K562 (cell line): ENCODE results near the gene CHRNE. TPM values are rescaled to one million over a fixed set of nuclear protein-coding genes. Genes with fewer than 3 reads are reported as not detected.
A peak's percentile ranks its signal among the peaks of the same experiment; 100 is the strongest.

Source experiments
- BRD9 ChIP-seq: fragments of 450-650 bp; IDR thresholded peaks from 2 replicates; pipeline ENCODE4 v1.6.1; 2018; ENCODE audit warnings: low read depth; ENCODE audit not compliant: partially characterized antibody
- CCAR2 ChIP-seq: fragments of 200-400 bp; formaldehyde crosslinking; IDR thresholded peaks from 2 replicates; pipeline ENCODE4 v1.6.1; 2017; ENCODE audit warnings: mild to moderate bottlenecking, low read depth, low read length
- EP400 ChIP-seq: fragments of 450-650 bp; IDR thresholded peaks from 2 replicates; pipeline ENCODE4 v1.6.1; 2017; ENCODE audit warnings: antibody characterized with exemption, mild to moderate bottlenecking, moderate library complexity
- HDAC8 ChIP-seq: fragments of 450-650 bp; IDR thresholded peaks from 2 replicates; pipeline ENCODE4 v1.6.1; 2016; ENCODE audit warnings: mild to moderate bottlenecking, missing genetic modification characterization, moderate library complexity, missing compliant biosample characterization
- KDM5B ChIP-seq: fragments of 200-600 bp; sonication (generic); IDR thresholded peaks from 2 replicates; pipeline ENCODE4 v1.6.1; 2012; ENCODE audit warnings: low read depth, mild to moderate bottlenecking, moderate library complexity, low read length, control low read depth, inconsistent platforms; ENCODE audit not compliant: insufficient replicate concordance
- KLF16 ChIP-seq: IDR thresholded peaks from 2 replicates; pipeline ENCODE4 v1.6.1; 2016; ENCODE audit warnings: antibody characterized with exemption
- MEF2D ChIP-seq: conservative IDR thresholded peaks from 2 replicates; pipeline ENCODE4 v1.6.1; 2016; ENCODE audit warnings: low read depth, missing genetic modification characterization, missing compliant biosample characterization
- MYBL2 ChIP-seq, 2 experiments: fragments of 450-650 bp in 1 of 2; sonication (generic) in 1 of 2; formaldehyde crosslinking in 1 of 2; IDR thresholded peaks; 2 replicates each; pipeline versions ENCODE4 v1.6.1 to v1.8.1; 2017 to 2022; ENCODE audit warnings: borderline replicate concordance in 1 of 2, inconsistent platforms in 1 of 2, low read depth in 1 of 2, mild to moderate bottlenecking in 1 of 2, missing genetic modification reagents in 1 of 2, moderate library complexity in 1 of 2
- PHF20 ChIP-seq: fragments of 450-650 bp; IDR thresholded peaks from 2 replicates; pipeline ENCODE4 v1.6.1; 2018; ENCODE audit not compliant: partially characterized antibody
- RBM14 ChIP-seq: fragments of 200-400 bp; formaldehyde crosslinking; IDR thresholded peaks from 2 replicates; pipeline ENCODE4 v1.6.1; 2018; ENCODE audit warnings: low read depth, mild to moderate bottlenecking, low read length, moderate library complexity, borderline replicate concordance; ENCODE audit not compliant: insufficient read depth
- ZNF140 ChIP-seq: fragments of 250-450 bp; sonication (Bioruptor Pico); IDR thresholded peaks from 2 replicates; pipeline ENCODE4 v1.8.0; 2021; ENCODE audit warnings: moderate library complexity, mild to moderate bottlenecking, inconsistent platforms
- ZNF263 ChIP-seq: sonication (generic); formaldehyde crosslinking; IDR thresholded peaks from 2 replicates; pipeline ENCODE4 v1.8.0; 2022; ENCODE audit warnings: mild to moderate bottlenecking, missing genetic modification reagents, borderline replicate concordance
- ZNF408 ChIP-seq: fragments of 250-450 bp; sonication (Bioruptor Pico); IDR thresholded peaks from 2 replicates; pipeline ENCODE4 v1.4.0; 2020; ENCODE audit warnings: low read depth, mild to moderate bottlenecking, moderate library complexity
- ZNF551 ChIP-seq: fragments of 250-450 bp; sonication (Bioruptor Pico); IDR thresholded peaks from 2 replicates; pipeline ENCODE4 v1.5.0; 2021; ENCODE audit warnings: mild to moderate bottlenecking, moderate library complexity
- ZNF696 ChIP-seq: fragments of 250-450 bp; sonication (Bioruptor Pico); conservative IDR thresholded peaks from 2 replicates; pipeline ENCODE4 v1.4.0; 2020; ENCODE audit warnings: mild to moderate bottlenecking, moderate library complexity
- ZNF707 ChIP-seq: fragments of 250-450 bp; sonication (Bioruptor Pico); conservative IDR thresholded peaks from 2 replicates; pipeline ENCODE4 v1.8.0; 2022; ENCODE audit warnings: inconsistent platforms, mild to moderate bottlenecking, moderate library complexity
- ZNF785 ChIP-seq: fragments of 250-450 bp; sonication (Bioruptor Pico); IDR thresholded peaks from 2 replicates; pipeline ENCODE4 v1.4.0; 2020; ENCODE audit warnings: mild to moderate bottlenecking
- polyA plus RNA-seq, 8 experiments: library from polyadenylated mRNA; depleted of rRNA in 4 of 8; stranded (reverse) in 5 of 8; unstranded in 3 of 8; fragments of >200 nt; fragmentation: Nextera tagmentation in 2 of 8; fragmentation: Illumina TruSeq in 1 of 8; extraction: Ambion mirVana in 2 of 8; extraction: Trizol in 1 of 8; gene quantifications; 2 replicates each; pipeline versions ENCODE4 v1.2.1 to v1.2.3, GENCODE V29; 2011 to 2014; ENCODE audit warnings: inconsistent platforms in 1 of 8, missing spikeins in 1 of 8
- total RNA-seq, 7 experiments: library from RNA; depleted of rRNA in 6 of 7; stranded (reverse); fragments of >200 nt in 6 of 7; fragmentation: Illumina TruSeq in 2 of 7; extraction: Trizol in 2 of 7; gene quantifications; 2 replicates each; pipeline versions ENCODE4 v1.2.1 to v1.2.3, GENCODE V29; 2011 to 2021; ENCODE audit warnings: low replicate concordance in 1 of 7
- TF ChIP-seq, protein P1 (sequence below), 3 experiments: IDR thresholded peaks in 2 of 3; conservative IDR thresholded peaks in 1 of 3; 2 replicates each; pipeline ENCODE4 v1.5.1; 2011 to 2012; ENCODE audit warnings: low read length in 3 of 3, mild to moderate bottlenecking in 3 of 3, control low read depth in 2 of 3, improper control_type of control experiment in 1 of 3, inconsistent platforms in 1 of 3, low read depth in 1 of 3, mixed read lengths in 1 of 3, moderate library complexity in 1 of 3; ENCODE audit not compliant: insufficient read depth in 2 of 3
- TF ChIP-seq, protein P2 (sequence below): sonication (generic); formaldehyde crosslinking; IDR thresholded peaks from 2 replicates; pipeline ENCODE4 v1.8.0; 2022; ENCODE audit warnings: mild to moderate bottlenecking, missing genetic modification reagents
- TF ChIP-seq, protein P3 (sequence below): fragments of 250-450 bp; sonication (Bioruptor Pico); IDR thresholded peaks from 2 replicates; pipeline ENCODE4 v1.5.0; 2021; ENCODE audit warnings: mild to moderate bottlenecking, moderate library complexity

Gene CHRNE
- total and polyA plus RNA-seq, 9 of the 15 experiments (the other 6 are each of a cell fraction or from before 2014, with no cell fraction given), result not detected

DNA sequence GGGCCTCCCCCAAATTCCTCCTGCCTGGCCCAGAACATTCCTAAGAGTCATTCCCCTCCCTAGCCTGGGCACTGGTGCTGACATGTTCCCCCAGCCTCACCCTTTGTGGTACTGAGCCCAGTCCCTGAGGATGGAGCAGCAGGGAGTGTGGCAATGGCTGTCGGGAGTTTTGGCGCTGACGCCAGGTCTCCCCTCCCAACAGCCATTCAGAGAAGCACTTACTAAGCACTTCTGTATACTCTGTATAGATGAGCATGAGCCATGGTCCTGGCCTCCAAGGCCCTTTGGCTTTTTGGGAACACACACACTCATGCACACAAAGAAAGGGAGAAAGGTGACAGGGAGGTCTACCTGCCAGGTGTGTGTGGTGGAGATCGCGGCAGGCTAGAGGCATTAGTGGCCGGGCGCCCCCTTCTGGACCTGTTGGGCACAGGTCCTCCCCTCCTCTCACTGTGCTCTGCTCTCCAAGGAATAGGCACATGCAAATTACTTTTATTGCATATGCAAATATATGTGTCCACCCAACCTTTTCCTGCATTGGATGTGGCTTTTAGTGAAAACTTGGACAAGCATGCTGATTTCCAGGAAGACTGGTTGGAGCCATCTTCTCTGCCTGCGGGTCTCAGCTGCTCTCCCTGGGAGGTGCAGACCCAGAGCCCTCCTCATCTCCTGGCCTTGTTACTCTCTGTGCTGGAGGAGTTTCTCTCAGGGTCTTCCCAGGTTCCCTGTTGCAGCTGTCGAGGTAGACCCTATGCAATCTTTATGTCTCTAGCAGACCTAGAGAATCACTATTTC is 20.9 kb downstream of the CHRNE start (continued):
- TF ChIP-seq ZNF785 (CRISPR knock-in tag) (no peak), HDAC8 (tag) (no peak), ZNF707 (CRISPR knock-in tag) (no peak), ZNF140 (CRISPR knock-in tag) (no peak), ZNF696 (CRISPR knock-in tag) (no peak), CCAR2 (no peak), KDM5B (no peak), PHF20 (no peak), ZNF551 (CRISPR knock-in tag) (no peak), RBM14 (no peak), MYBL2 (IDR thresholded peaks at IDR 0.05; ENCODE audit: low read depth) (no peak), MYBL2 (CRISPR knock-in tag; IDR thresholded peaks at IDR 0.05; ENCODE audit: borderline replicate concordance) (no peak), EP400 (no peak), MEF2D (tag) (no peak), ZNF263 (no peak), KLF16 (no peak), ZNF408 (no peak), BRD9 (no peak)
- TF ChIP-seq, protein P1, sequence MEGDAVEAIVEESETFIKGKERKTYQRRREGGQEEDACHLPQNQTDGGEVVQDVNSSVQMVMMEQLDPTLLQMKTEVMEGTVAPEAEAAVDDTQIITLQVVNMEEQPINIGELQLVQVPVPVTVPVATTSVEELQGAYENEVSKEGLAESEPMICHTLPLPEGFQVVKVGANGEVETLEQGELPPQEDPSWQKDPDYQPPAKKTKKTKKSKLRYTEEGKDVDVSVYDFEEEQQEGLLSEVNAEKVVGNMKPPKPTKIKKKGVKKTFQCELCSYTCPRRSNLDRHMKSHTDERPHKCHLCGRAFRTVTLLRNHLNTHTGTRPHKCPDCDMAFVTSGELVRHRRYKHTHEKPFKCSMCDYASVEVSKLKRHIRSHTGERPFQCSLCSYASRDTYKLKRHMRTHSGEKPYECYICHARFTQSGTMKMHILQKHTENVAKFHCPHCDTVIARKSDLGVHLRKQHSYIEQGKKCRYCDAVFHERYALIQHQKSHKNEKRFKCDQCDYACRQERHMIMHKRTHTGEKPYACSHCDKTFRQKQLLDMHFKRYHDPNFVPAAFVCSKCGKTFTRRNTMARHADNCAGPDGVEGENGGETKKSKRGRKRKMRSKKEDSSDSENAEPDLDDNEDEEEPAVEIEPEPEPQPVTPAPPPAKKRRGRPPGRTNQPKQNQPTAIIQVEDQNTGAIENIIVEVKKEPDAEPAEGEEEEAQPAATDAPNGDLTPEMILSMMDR (IDR thresholded peaks at IDR 0.05 in 2 of 3, conservative IDR thresholded peaks at IDR 0.05 in 1 of 3; ENCODE audit: insufficient read depth in 2 of 3, low read depth in 1 of 3, low read length in 3 of 3), result peak; percentile 74 to 83 (median 80)
- TF ChIP-seq, protein P2, sequence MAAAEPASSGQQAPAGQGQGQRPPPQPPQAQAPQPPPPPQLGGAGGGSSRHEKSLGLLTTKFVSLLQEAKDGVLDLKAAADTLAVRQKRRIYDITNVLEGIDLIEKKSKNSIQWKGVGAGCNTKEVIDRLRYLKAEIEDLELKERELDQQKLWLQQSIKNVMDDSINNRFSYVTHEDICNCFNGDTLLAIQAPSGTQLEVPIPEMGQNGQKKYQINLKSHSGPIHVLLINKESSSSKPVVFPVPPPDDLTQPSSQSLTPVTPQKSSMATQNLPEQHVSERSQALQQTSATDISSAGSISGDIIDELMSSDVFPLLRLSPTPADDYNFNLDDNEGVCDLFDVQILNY, result no peak
- TF ChIP-seq, protein P3, sequence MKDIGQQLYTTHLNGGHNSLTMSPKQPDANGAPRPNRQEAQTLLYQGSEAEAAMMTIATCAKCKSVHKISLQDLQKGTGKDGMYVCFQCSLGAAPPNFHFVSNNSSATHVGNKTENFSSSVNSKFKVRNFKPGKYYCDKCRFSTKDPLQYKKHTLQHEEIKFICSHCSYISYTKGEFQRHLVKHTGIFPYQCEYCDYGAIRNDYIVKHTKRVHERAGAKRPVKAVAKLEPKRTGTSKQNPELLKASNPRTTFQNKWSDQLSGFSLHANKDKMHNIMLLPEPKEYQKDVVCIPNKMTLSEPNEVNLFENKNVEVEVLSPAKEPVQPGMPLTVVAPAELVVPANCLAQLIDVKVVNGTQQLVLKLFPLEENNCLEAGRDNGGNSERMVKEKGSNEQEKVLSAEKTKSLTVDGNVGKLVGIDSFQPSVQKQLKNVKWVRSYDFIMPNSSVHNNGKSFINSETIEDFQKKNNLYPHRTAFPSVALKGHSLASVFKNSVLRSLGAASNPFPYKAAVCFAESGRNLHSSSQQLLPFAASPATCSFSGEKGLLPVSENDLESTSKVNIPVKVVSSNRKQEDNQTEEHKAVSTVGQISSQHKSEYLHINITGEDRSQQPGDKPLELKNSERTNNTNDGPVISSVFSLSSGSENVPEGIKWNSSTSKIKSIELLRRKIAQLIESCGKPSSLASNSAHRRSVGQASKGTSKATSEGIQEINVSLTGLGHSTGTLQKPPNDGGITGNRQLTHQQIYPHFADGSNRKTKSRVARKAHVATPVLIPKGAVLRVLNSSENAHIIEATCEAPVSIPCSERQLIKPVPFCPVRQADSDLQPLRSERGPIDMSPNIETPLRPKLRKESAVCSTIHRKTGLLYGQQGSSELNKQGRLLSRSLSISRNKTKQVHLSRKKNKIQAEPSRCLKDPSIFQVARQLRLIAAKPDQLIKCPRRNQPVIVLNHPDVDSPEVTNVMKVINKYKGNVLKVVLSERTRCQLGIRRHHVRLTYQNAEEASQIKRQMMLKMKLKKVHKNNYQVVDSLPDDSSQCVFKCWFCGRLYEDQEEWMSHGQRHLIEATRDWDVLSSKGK (CRISPR knock-in tag), result no peak
